Measurements from ENCODE around the gene RBMXL3. TPM values are rescaled to one million over a fixed set of nuclear protein-coding genes. Genes with fewer than 3 reads are reported as not detected.
"Not testable (repeated sequence)": the region's sequence is repeated elsewhere in the genome, so short reads cannot be mapped to it uniquely, and the experiment has no call there.

The RBMXL3 gene
- total RNA-seq, 2 donors from 2014 or later = not detected

- no peaks in the 10 kb centered on the region for H3K36me3 Mint-ChIP-seq (ENCODE audit: insufficient read depth in 2 of 2)
- H3K27ac Mint-ChIP-seq = no peak overlapping the region
- no peak overlapping the region for H3K4me3 Mint-ChIP-seq
- no peak for ATAC-seq (replicated peaks in 1 of 2)
- DNase-seq = no peak
- H3K27me3 Mint-ChIP-seq (ENCODE audit: low read depth) = peaks cover 8% of the 10 kb centered on the region
- H3K9me3 Mint-ChIP-seq = peaks cover 2 to 8% of the 10 kb centered on the region in 2 donors
- H3K4me1 Mint-ChIP-seq (ENCODE audit: low read depth) = no peaks in the 10 kb centered on the region
Measured at GRCh38 chrX:115204040-115204439, 14.8 kb downstream of the RBMXL3 start.

- not testable (repeated sequence) for H3K36me3 Mint-ChIP-seq (ENCODE audit: insufficient read depth in 2 of 2); H3K4me3 Mint-ChIP-seq; H3K9me3 Mint-ChIP-seq; ATAC-seq (replicated peaks in 1 of 2); H3K27me3 Mint-ChIP-seq (ENCODE audit: low read depth); H3K27ac Mint-ChIP-seq; H3K4me1 Mint-ChIP-seq (ENCODE audit: low read depth); DNase-seq
Measured at GRCh38 chrX:115209547-115209946, 20.3 kb downstream of the RBMXL3 start.

GRCh38 chrX:115214151-115214550, 24.9 kb downstream of the RBMXL3 start:
- ATAC-seq (replicated peaks in 1 of 2) = no peak
- H3K27me3 Mint-ChIP-seq (ENCODE audit: low read depth) = peaks cover 21% of the 10 kb centered on the region

GRCh38 chrX:115214605-115215004, 25.4 kb downstream of the RBMXL3 start:
- ATAC-seq (replicated peaks in 1 of 2) = no peak
- peaks cover 16% of the 10 kb centered on the region for H3K27me3 Mint-ChIP-seq (ENCODE audit: low read depth)
- no peaks in the 10 kb centered on the region for H3K4me1 Mint-ChIP-seq (ENCODE audit: low read depth)

More at GRCh38 chrX:115214151-115214550, 24.9 kb downstream of the RBMXL3 start:
- Mint-ChIP-seq H3K9me3 (peaks cover 3% of the 10 kb centered on the region in 2 donors), H3K27ac (no peak overlapping the region), H3K4me1 (ENCODE audit: low read depth) (no peaks in the 10 kb centered on the region), H3K36me3 (ENCODE audit: insufficient read depth in 2 of 2) (no peaks in the 10 kb centered on the region), H3K4me3 (no peak overlapping the region)
- DNase-seq = no peak

GRCh38 chrX:115217346-115217745, 28.1 kb downstream of the RBMXL3 start:
- ATAC-seq (replicated peaks in 1 of 2); H3K4me1 Mint-ChIP-seq (ENCODE audit: low read depth); DNase-seq; H3K27ac Mint-ChIP-seq; H3K36me3 Mint-ChIP-seq (ENCODE audit: insufficient read depth in 2 of 2); H3K4me3 Mint-ChIP-seq; H3K9me3 Mint-ChIP-seq: not testable (repeated sequence)
- peaks cover 16% of the 10 kb centered on the region for H3K27me3 Mint-ChIP-seq (ENCODE audit: low read depth)

More at GRCh38 chrX:115214605-115215004, 25.4 kb downstream of the RBMXL3 start:
- H3K36me3 Mint-ChIP-seq (ENCODE audit: insufficient read depth in 2 of 2) = no peaks in the 10 kb centered on the region
- H3K4me3 Mint-ChIP-seq = no peak overlapping the region
- no peak for DNase-seq
- peaks cover 0 to 2% of the 10 kb centered on the region in 2 donors for H3K9me3 Mint-ChIP-seq
- no peak overlapping the region for H3K27ac Mint-ChIP-seq

GRCh38 chrX:115226929-115227328, 37.7 kb downstream of the RBMXL3 start:
- Mint-ChIP-seq H3K27ac (no peak overlapping the region), H3K9me3 (no peaks in the 10 kb centered on the region), H3K36me3 (ENCODE audit: insufficient read depth in 2 of 2) (no peaks in the 10 kb centered on the region), H3K4me1 (ENCODE audit: low read depth) (no peaks in the 10 kb centered on the region), H3K27me3 (ENCODE audit: low read depth) (peaks cover 48% of the 10 kb centered on the region), H3K4me3 (no peak overlapping the region)
- DNase-seq = no peak
- ATAC-seq (replicated peaks in 1 of 2) = no peak

GRCh38 chrX:115229337-115230003, 40.3 kb downstream of the RBMXL3 start:
- H3K4me3 Mint-ChIP-seq = no peak overlapping the region
- DNase-seq (no peak), ATAC-seq (replicated peaks in 1 of 2) (no peak)
- no peaks in the 10 kb centered on the region for H3K9me3 Mint-ChIP-seq
- H3K4me1 Mint-ChIP-seq (ENCODE audit: low read depth) = no peaks in the 10 kb centered on the region
- no peaks in the 10 kb centered on the region for H3K36me3 Mint-ChIP-seq (ENCODE audit: insufficient read depth in 2 of 2)
- no peak overlapping the region for H3K27ac Mint-ChIP-seq
- H3K27me3 Mint-ChIP-seq (ENCODE audit: low read depth) = peaks cover 69% of the 10 kb centered on the region

GRCh38 chrX:115232933-115233496, 43.8 kb downstream of the RBMXL3 start:
- Mint-ChIP-seq H3K36me3 (ENCODE audit: insufficient read depth in 2 of 2) (no peaks in the 10 kb centered on the region), H3K27me3 (ENCODE audit: low read depth) (peaks cover 68% of the 10 kb centered on the region), H3K27ac (no peak overlapping the region), H3K4me3 (peak overlapping the region in 1 of 2 donors; percentile 55), H3K4me1 (ENCODE audit: low read depth) (no peaks in the 10 kb centered on the region), H3K9me3 (no peaks in the 10 kb centered on the region)
- ATAC-seq (replicated peaks in 1 of 2) (no peak), DNase-seq (no peak)

- no peaks in the 10 kb centered on the region for H3K4me1 Mint-ChIP-seq (ENCODE audit: low read depth)
- H3K4me3 Mint-ChIP-seq = peak within 1 kb of the TSS in 1 of 2 donors; percentile 55
- H3K9me3 Mint-ChIP-seq = no peaks in the 10 kb centered on the region
- DNase-seq (no peak), ATAC-seq (replicated peaks in 1 of 2) (no peak)
- H3K27me3 Mint-ChIP-seq (ENCODE audit: low read depth) = peaks cover 69% of the 10 kb centered on the region
- H3K27ac Mint-ChIP-seq = no peak within 1 kb of the TSS
- H3K36me3 Mint-ChIP-seq (ENCODE audit: insufficient read depth in 2 of 2) = no peaks in the 10 kb centered on the region
Measured at GRCh38 chrX:115233497-115234455, 44.6 kb downstream of the RBMXL3 start, which contains the start of gene LRCH2. Gene LRCH2 (minus strand): TSS chrX:115234096. CDS start chrX:115234041, 55 bp downstream.

- DNase-seq (no peak), ATAC-seq (replicated peaks in 1 of 2) (no peak)
- no peaks in the 10 kb centered on the region for H3K9me3 Mint-ChIP-seq
- no peak overlapping the region for H3K27ac Mint-ChIP-seq
- H3K36me3 Mint-ChIP-seq (ENCODE audit: insufficient read depth in 2 of 2) = no peaks in the 10 kb centered on the region
- H3K27me3 Mint-ChIP-seq (ENCODE audit: low read depth) = peaks cover 69% of the 10 kb centered on the region
- no peaks in the 10 kb centered on the region for H3K4me1 Mint-ChIP-seq (ENCODE audit: low read depth)
- H3K4me3 Mint-ChIP-seq = no peak overlapping the region
Measured at GRCh38 chrX:115234461-115234860, 45.3 kb downstream of the RBMXL3 start.

- H3K4me3 Mint-ChIP-seq = no peak overlapping the region
- no peak overlapping the region for H3K27ac Mint-ChIP-seq
- no peaks in the 10 kb centered on the region for H3K36me3 Mint-ChIP-seq (ENCODE audit: insufficient read depth in 2 of 2)
- no peaks in the 10 kb centered on the region for H3K4me1 Mint-ChIP-seq (ENCODE audit: low read depth)
- peaks cover 51% of the 10 kb centered on the region for H3K27me3 Mint-ChIP-seq (ENCODE audit: low read depth)
- no peak for ATAC-seq (replicated peaks in 1 of 2)
- no peaks in the 10 kb centered on the region for H3K9me3 Mint-ChIP-seq
- DNase-seq = no peak
Measured at GRCh38 chrX:115236560-115236959, 47.4 kb downstream of the RBMXL3 start.

- Mint-ChIP-seq H3K36me3 (ENCODE audit: insufficient read depth in 2 of 2) (no peaks in the 10 kb centered on the region), H3K4me3 (no peak overlapping the region), H3K4me1 (ENCODE audit: low read depth) (no peaks in the 10 kb centered on the region), H3K27me3 (ENCODE audit: low read depth) (peaks cover 46% of the 10 kb centered on the region), H3K9me3 (no peaks in the 10 kb centered on the region), H3K27ac (no peak overlapping the region)
- DNase-seq = no peak
- ATAC-seq (replicated peaks in 1 of 2) = no peak
Measured at GRCh38 chrX:115237056-115237455, 47.8 kb downstream of the RBMXL3 start.
